ENCODE data around the gene LMCD1. TPM values are rescaled to one million over a fixed set of nuclear protein-coding genes. Genes with fewer than 3 reads are reported as not detected.

LMCD1 gene
- total RNA-seq, 1 experiment from 2014 or later = 23.9 TPM

DNA sequence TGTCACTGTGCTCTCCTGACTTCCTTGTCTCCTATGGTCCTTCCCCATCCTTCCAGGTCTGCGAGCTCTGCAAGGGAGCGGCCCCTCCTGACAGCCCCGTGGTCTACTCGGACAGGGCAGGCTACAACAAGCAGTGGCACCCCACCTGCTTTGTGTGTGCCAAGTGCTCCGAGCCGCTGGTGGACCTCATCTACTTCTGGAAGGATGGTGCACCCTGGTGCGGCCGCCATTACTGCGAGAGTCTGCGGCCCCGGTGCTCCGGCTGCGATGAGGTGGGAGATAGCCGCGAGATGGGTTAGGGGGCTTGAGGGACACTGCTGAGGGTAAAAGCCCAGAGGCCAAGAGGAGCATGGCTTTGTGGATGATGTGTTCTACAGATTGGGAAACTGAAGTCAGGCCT lies 63.8 kb downstream of the LMCD1 start:
- no peaks in the 10 kb centered on the region for H3K4me1 Mint-ChIP-seq (ENCODE audit: low read depth, unreplicated experiment)
- TF ChIP-seq, protein P1, sequence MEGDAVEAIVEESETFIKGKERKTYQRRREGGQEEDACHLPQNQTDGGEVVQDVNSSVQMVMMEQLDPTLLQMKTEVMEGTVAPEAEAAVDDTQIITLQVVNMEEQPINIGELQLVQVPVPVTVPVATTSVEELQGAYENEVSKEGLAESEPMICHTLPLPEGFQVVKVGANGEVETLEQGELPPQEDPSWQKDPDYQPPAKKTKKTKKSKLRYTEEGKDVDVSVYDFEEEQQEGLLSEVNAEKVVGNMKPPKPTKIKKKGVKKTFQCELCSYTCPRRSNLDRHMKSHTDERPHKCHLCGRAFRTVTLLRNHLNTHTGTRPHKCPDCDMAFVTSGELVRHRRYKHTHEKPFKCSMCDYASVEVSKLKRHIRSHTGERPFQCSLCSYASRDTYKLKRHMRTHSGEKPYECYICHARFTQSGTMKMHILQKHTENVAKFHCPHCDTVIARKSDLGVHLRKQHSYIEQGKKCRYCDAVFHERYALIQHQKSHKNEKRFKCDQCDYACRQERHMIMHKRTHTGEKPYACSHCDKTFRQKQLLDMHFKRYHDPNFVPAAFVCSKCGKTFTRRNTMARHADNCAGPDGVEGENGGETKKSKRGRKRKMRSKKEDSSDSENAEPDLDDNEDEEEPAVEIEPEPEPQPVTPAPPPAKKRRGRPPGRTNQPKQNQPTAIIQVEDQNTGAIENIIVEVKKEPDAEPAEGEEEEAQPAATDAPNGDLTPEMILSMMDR (IDR thresholded peaks at IDR 0.05; ENCODE audit: insufficient read depth in 1 of 2, low read depth in 1 of 2, low read length in 1 of 2, severe bottlenecking in 1 of 2, unreplicated experiment in 1 of 2) = no peak
- POLR2A ChIA-PET = no interaction called here
- Histone ChIP-seq H3K36me3 (ENCODE audit: control insufficient read depth, insufficient read depth, low read length) (no peaks in the 10 kb centered on the region), H3K9me3 (no peaks in the 10 kb centered on the region), H3K4me3 (ENCODE audit: low read depth, low read length) (no peak overlapping the region), H3K4me1 (no peaks in the 10 kb centered on the region), H3K27me3 (replicated peaks; ENCODE audit: control insufficient read depth, insufficient read depth, low read length) (no peaks in the 10 kb centered on the region)
- no peak for DNase-seq
- CTCF ChIA-PET = no interaction called here
- no peaks in the 10 kb centered on the region for H3K9me3 Mint-ChIP-seq (ENCODE audit: unreplicated experiment)
- no peak overlapping the region for H3K27ac Mint-ChIP-seq (ENCODE audit: unreplicated experiment)
- H3K4me3 Mint-ChIP-seq (ENCODE audit: unreplicated experiment) = no peak overlapping the region
- BruUV-seq (replicated peaks) = no TSS peak
- H3K27me3 Mint-ChIP-seq (ENCODE audit: insufficient read depth, unreplicated experiment) = no peaks in the 10 kb centered on the region
- intact Hi-C loops (cut with micrococcal nuclease; ENCODE audit: unreplicated experiment) = no loop called here
- peaks cover 11% of the 10 kb centered on the region for H3K36me3 Mint-ChIP-seq (ENCODE audit: insufficient read depth, unreplicated experiment)

DNA sequence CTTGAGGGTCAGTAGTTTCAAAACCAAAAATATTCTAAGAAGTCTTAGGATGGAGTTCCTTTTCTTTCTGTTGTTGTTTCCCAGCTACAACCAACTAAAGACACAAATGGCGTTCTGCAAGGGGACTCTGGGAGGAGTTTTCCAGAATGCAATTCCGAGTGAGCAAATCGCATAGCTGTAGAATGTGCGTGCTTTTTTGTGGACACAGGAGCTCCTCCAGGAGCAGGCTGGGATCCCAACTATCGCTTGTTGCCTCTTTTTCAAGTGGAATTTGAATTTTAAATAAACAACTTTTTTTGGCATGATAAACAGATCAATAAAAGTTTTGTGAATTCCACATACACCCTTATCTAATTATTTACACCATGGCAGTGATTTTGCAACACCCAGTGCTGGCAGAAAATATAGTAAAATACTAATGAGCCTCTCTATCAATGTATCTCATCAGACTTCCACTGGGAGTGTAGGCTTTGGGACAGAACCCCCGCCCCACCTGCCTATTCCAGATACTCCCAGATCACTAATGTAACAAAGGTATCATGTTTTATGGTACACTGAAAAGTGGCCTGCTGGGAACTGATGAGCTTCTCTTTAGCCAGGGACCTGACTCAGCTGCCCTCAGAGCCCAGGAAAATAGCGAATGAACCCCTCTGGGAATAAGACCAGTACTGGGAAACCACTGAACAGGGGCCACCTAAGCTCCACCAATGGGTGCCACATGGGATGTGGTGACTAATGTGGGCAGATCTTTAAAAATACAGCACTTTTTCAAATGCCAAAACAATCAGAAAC lies 66.4 kb downstream of the LMCD1 start:
- H3K36me3 ChIP-seq (ENCODE audit: control insufficient read depth, insufficient read depth, low read length) = no peaks in the 10 kb centered on the region
- Mint-ChIP-seq H3K36me3 (ENCODE audit: insufficient read depth, unreplicated experiment) (peaks cover 11% of the 10 kb centered on the region), H3K4me3 (ENCODE audit: unreplicated experiment) (no peak overlapping the region), H3K27me3 (ENCODE audit: insufficient read depth, unreplicated experiment) (no peaks in the 10 kb centered on the region), H3K4me1 (ENCODE audit: low read depth, unreplicated experiment) (no peaks in the 10 kb centered on the region), H3K27ac (ENCODE audit: unreplicated experiment) (no peak overlapping the region), H3K9me3 (ENCODE audit: unreplicated experiment) (no peaks in the 10 kb centered on the region)
- POLR2A ChIA-PET = no interaction called here
- no peak overlapping the region for H3K4me3 ChIP-seq (ENCODE audit: low read depth, low read length)
- BruUV-seq (replicated peaks) = no TSS peak
- TF ChIP-seq, protein P1 (IDR thresholded peaks at IDR 0.05; ENCODE audit: insufficient read depth in 1 of 2, low read depth in 1 of 2, low read length in 1 of 2, severe bottlenecking in 1 of 2, unreplicated experiment in 1 of 2) = no peak
- no peaks in the 10 kb centered on the region for H3K27me3 ChIP-seq (replicated peaks; ENCODE audit: control insufficient read depth, insufficient read depth, low read length)
- no peaks in the 10 kb centered on the region for H3K4me1 ChIP-seq
- no peaks in the 10 kb centered on the region for H3K9me3 ChIP-seq
- CTCF ChIA-PET = no interaction called here
- intact Hi-C loops (cut with micrococcal nuclease; ENCODE audit: unreplicated experiment) = no loop called here
- DNase-seq = no peak

DNA sequence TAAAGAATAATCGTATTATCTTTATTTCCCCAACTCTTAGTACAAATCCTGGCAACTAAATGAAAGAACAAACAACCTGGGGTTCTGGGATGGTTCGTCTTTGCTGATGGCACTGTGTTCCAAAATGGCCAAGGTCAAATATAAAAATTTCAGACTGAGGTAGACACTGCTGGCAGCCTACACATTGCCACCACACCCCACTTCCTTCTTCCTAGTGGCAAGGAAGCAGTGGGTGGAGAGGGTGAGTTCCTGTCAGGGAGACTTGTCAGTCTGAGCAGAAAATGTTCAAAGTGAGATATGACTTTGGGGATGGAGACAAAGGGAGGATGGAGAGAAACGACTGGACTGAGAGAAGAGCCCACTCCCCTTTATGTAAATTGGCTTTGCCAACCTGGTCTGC lies 69.6 kb downstream of the LMCD1 start:
- no peaks in the 10 kb centered on the region for H3K9me3 Mint-ChIP-seq (ENCODE audit: unreplicated experiment)
- H3K4me3 ChIP-seq (ENCODE audit: low read depth, low read length) = no peak overlapping the region
- intact Hi-C loops (cut with micrococcal nuclease; ENCODE audit: unreplicated experiment) = no loop called here
- no peak for DNase-seq
- BruUV-seq (replicated peaks) = no TSS peak
- no peaks in the 10 kb centered on the region for H3K4me1 ChIP-seq
- no peak overlapping the region for H3K27ac Mint-ChIP-seq (ENCODE audit: unreplicated experiment)
- POLR2A ChIA-PET = no interaction called here
- no peaks in the 10 kb centered on the region for H3K9me3 ChIP-seq
- no peak overlapping the region for H3K4me3 Mint-ChIP-seq (ENCODE audit: unreplicated experiment)
- no peaks in the 10 kb centered on the region for H3K36me3 ChIP-seq (ENCODE audit: control insufficient read depth, insufficient read depth, low read length)
- CTCF ChIA-PET = no interaction called here
- no peaks in the 10 kb centered on the region for H3K27me3 ChIP-seq (replicated peaks; ENCODE audit: control insufficient read depth, insufficient read depth, low read length)
- H3K4me1 Mint-ChIP-seq (ENCODE audit: low read depth, unreplicated experiment) = no peaks in the 10 kb centered on the region
- no peaks in the 10 kb centered on the region for H3K27me3 Mint-ChIP-seq (ENCODE audit: insufficient read depth, unreplicated experiment)
- TF ChIP-seq, protein P1 (IDR thresholded peaks at IDR 0.05; ENCODE audit: insufficient read depth in 1 of 2, low read depth in 1 of 2, low read length in 1 of 2, severe bottlenecking in 1 of 2, unreplicated experiment in 1 of 2) = no peak
- peaks cover 6% of the 10 kb centered on the region for H3K36me3 Mint-ChIP-seq (ENCODE audit: insufficient read depth, unreplicated experiment)
